GM23248 (cell line): ENCODE results near the gene ARMH3.

Source experiments
- EZH2 ChIP-seq: fragments of 200-600 bp; sonication (generic); IDR thresholded peaks from 2 replicates; pipeline ENCODE4 v1.6.1; 2018; ENCODE audit warnings: antibody characterized with exemption, mild to moderate bottlenecking; ENCODE audit not compliant: insufficient read depth, poor library complexity, severe bottlenecking
- EZH2phosphoT487 ChIP-seq: fragments of 200-600 bp; sonication (generic); IDR thresholded peaks from 2 replicates; pipeline ENCODE4 v1.6.1; 2018; ENCODE audit warnings: antibody characterized with exemption, moderate library complexity, mild to moderate bottlenecking, low read depth; ENCODE audit not compliant: insufficient read depth

DNA sequence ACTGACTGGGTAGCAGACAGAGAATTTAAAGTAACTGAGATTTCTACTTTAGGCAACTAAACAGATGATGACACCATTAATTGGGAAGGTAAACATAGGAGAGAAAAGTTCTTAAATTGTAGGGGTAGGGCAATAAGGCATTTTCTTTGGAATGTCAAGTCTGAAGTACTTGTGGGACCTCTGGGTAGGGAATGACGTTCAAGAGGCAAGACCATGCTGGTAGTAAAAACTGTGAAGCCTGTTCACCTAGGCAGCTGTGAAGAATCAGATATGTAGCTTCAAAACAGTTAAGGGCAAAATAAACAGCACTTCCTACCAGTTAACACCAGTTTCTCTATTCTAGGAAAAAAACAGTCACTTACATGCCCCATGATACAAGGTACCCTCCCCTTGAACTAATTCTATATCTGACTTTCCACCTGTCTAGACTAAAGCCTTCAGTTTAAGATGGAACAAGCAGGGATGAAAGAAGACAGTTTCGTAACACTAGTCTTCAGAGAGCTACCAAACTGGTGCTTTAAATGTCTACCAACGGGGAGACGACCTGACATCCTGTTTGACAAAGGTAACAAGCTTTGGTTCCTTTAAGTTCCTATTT, 149.3 kb downstream of the ARMH3 start:
- TF ChIP-seq EZH2: no peak
- no peak for TF ChIP-seq EZH2phosphoT487
